Fibroblast of skin of left quadriceps (primary cell): ENCODE results near the gene ECI1.
"Not testable (repeated sequence)": the region's sequence is repeated elsewhere in the genome, so short reads cannot be mapped to it uniquely, and the experiment has no call there.

ENCODE experiments used
- DNase-seq, 2 experiments: peaks; one replicate each; pipeline ENCODE4 v3.0.0-alpha.2; 2013; ENCODE audit warnings: low read depth in 2 of 2

The ECI1 gene

GRCh38 chr16:2280461-2280860 lies 29.1 kb upstream of the ECI1 start:
- DNase-seq, result no peak

DNA sequence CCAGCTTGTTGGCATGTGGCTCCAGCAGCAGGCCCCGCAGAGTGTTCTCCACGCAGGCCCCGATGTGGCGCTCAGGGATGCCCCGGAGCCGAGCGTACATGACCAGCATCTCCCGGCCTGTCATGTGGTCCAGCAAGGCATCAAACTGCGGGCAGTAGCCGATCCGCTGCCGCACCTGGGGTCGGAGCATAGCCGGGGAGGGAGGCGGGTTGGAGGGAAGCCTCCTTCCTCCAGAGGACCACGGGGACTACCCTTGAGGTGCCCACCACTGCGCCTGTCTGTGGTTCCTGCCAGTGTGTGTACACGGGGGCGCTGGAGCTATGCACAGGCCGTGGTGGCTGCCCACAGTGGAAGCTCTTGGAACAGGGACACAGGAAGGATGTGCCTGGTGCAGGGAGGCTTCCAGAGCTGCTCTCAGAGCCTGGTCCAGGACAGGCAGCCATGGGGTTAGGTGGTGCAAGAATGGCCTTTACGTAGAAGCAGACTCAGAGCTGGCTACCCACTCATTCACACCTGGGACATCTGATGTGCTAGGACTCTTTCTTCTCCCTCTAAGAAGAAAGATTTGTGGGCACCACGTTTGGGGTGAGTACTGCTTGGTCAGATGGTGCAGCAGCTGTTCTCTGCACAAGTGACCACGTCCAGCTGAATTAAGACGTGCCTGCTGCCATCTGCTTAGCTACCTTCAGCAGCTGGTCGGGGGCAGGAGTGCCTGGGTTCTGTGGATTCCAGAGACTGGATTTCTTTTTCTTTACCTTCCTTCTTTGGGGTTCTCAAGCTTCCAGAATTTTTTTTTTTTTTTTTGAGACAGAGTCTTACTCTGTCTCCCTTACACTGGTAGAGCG lies 27.8 kb upstream of the ECI1 start:
- no peak for DNase-seq

- DNase-seq, result no peak
Observed at GRCh38 chr16:2278272-2278608, 26.9 kb upstream of the ECI1 start.

DNA sequence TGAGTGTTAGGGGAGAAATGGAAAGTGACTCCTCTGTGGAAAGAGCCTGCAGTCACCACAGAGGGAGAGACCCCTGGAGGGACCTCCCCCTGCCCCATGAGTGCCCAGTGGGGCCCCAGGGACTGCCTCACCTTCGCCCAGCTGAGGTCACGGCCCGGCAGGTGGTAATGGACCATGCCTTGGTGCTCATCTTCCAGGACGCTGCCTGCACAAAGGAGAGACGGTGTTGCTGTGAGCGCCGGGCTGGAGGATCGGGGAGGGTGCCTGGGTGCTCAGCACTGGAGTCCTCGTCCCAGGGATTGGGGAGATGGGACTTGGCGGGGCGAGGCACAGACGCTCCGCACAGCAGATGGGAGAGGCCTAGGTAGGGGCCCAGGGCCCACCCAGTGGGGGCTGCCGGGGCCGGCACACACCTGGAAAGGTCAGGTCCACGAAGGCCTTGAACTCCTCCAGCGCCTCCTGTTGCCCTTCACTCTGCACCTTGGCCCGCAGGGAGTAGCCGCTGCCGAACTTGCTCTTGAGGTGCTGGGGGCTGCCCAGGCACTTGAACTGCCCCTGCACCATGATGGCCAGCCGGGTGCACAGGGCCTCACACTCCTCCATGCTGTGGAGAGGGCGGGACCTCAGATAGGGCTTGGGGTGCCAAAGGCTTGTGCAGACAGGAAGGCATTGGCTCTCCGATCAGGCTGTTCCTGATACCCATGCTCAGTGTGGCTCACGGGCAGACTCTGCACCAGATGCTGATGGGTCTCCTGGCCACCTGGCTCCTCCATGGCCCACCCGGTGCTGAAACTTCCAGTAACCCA lies 26.3 kb upstream of the ECI1 start:
- no peak for DNase-seq

DNA sequence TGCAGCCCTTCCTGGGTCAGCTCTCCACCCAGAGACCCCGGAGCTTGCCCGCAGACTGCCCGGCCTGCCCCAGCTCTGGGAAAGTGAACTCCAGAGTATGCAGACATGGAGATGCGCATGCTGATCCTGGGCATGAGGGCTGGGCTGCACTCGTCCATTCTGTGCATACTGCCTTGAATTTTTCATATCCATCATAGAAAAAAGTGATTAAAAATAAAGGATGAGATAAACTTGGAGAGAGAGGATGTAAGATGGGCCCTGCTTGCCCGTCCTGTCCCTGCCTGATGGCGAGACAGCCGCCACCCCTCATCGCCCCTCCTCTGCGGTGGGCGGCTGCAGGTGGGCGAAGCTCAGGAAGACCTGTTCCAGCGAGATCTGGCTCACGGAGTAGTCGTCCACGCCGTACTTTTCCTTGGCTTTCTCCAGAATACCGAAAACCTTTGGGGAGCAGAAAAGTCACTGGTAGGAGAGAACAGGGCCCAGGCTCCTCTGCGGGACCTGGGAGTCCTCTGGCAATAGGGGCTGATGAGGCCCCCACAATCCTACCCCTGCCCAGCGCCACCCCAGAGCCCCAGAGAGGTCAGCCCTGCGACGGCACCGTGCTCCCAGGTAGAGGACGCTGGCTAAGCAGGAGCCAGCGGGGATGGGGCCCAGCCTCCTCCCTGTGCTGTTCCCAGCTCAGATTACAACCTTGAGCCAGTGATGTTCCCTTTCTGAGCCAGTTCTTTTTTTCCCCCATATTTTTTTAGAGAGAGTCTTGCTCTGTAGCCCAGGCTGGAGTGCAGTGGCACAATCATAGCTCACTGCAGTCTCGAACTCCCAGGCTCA lies 25.2 kb upstream of the ECI1 start:
- DNase-seq, result no peak

DNA sequence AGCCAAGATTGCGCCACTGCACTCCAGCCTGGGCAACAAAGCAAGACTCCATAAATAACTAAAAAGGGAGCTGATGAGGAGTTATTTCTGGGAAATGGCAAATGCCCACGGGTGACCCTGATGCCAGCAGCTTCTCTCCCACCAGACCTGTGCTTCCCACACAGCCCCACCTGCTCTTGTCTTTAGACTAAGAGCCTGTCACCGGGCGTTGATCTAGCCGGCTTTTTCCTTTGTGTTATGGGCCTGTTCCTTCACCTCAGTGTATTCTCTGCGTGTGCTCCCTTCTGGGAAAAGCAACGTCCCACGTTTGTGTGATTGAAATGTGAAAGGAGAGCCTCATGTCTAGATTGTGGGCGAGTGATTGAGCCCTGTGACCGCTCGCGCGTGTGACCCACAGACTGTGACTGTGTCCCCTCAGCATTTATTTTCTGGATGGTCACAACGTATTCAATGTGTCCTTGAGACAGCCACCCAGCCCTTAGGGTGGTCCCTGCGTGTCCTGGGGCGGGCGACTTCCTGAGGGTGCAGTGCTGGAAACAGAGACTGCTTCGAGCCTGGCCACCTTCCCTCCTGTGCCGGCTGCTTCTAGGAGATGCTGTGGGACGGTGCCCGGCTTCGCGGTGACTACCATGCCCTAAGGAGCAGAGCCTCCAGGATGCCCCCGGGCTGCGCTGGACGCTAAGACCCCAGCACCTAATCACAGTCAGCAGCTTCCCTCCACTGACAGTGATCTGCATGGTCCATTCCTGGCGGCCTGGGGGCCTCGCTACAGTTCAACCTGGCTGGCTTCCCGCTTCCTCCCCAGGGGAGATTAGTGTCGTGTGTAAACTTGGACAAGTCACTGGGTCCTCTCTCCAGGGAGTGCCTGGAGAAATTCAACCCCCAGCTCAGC lies 24.3 kb upstream of the ECI1 start:
- DNase-seq, result no peak

DNA sequence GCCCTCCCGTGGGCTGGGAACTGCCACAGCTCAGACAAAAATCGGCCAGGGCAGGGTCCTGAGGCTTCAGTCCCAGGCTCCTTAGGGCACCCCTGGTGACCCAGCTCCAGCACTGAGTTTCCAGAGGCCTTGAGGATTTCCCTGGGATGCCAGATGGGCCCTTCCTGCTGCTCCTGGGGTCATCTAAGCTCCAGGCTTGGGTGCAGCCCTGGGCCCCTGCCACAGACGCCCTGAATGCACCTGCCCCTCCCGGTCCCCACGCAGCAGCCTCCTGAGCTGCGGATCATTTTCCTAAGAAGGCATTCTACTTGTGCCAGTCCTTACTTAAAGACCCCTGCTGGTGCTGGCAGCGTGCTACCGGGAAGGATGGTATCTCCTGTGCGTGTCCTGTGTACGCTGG lies 22.5 kb upstream of the ECI1 start:
- no peak for DNase-seq

- DNase-seq, result no peak
Observed at GRCh38 chr16:2273484-2273883, 22.1 kb upstream of the ECI1 start.

DNA sequence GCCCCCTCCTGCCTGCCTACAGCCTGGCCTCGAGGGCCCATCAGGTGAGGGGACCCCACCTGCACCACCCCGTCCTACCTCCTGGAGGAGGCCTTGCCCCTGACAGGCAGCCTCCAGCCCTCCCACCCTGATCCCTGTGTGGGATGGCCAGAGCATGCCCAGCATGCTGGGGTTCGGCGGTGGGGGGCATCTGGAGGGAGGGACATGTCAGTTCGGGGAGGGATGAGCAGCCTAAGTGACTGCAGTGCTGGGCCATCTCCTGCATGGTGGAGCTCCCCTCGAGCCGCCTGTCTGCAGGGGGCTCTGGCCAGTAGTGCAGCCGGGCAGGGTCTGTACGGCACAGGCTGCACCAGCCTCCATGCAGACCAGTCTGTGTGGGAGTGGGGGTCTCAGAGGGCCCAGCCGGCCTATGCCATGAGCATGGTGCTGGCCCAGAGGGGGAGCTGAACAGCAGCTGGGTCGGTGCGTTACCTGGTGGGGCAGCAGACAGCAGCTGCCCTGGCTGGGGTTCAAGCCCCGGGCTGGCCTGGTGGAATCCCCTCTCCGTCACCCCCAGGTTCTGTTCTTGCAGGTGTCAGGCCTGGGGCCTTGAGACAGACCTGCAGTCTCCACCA lies 20.6 kb upstream of the ECI1 start:
- no peak for DNase-seq

DNA sequence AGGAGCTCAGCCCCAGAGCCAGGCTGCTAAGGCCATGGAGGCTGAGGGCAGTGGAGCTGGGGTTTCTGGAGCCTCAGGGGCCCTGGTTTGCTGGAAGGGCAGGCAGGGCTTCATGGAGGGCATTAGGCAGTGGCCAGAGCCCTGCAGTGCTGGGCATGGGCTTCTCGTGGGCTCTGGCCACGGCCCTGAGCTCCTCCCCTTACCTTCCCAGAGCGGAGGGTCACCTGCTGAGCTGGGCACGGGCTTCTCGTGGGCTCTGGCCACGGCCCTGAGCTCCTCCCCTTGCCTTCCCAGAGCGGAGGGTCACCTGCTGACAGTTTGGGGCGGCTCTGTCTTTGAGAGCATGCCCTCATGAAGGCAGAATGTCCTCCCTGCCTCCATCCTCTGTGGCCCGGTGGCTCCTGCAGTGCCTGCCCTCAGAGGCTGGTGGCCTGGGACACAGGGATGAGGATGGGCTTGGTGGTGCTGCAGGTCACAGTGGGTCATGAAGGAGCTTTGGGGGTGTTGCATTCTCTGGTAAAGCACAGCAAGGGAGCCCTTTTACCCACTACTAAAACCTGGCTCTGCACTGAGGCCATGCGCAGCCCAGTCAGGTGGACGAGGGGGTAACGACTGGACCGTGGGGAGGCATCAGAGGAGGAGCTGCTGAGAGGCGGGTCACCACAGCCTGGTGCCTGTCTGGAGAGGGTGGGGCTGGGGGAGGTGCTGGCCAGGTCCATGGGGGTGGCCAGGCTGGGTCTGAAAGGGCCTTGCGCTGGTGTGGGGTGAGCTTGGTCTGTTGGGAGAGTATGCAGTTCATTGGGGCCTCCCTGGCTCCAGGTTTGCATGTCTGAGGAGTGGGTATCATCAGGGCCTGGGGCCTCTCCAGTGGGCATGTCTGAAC lies 19.4 kb upstream of the ECI1 start:
- DNase-seq, result no peak

DNA sequence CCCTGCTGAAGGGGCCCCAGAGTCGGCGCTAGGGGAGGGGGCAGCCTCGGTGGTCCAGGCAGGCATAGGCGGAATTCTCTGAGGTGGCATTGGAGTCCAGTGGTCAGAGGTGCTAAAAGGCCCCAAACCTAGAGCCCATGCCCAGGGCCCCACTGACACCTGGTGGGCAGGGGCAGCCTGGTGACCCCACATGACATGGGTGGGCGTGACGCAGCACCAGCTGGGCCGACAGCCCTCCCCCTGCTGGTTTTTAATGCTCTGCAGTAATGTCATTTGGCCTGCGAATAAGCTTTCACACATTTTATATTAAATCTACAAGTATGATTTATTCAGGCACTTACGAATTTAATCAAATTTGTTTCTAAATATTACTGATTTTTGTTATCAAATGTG lies 18.7 kb upstream of the ECI1 start:
- DNase-seq, result no peak

DNA sequence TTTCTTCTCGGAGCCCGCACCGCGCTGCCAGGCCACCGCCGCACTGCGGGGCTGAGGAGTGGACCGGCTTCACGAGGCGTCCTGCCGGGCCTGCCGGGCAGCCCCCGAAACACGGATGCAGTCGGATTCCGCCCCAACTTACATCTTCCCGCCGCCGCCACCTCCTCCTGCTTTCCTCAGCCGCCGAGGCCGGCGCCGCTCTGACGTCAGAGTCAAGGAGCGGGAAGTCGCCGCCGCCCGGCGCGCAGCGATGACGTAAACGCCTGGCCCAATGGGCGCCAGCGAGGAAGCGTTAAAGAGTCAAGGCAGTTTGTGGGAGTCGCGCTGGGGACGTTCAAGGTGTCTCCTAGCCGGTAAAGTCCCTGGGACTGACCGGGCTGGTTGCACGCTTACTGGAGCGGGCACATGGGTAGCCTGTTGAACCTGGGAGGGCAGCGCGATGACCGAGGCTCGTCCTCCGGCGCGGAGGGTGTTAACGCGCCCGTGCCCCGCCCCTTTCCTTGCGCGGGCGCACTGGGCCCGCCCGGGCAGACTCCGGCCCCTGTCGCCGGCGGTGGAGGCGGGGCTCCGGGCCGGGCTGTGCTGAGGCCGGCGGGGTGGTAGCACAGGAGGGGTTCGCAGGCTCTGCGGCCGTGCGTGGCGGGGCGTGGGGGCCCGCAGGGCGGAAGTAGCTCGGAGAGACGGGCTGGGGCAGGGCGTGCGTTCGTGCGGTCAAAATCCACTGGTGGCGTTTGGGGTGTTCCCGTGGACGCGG lies 16.7 kb upstream of the ECI1 start, which contains the start of gene RNPS1:
TSS of gene RNPS1 (minus strand) at position 214 of the 754 bp plus-strand sequence. CDS start 3,483 bp downstream, outside the sequence.
- DNase-seq, result peak; percentile 90 to 92

GRCh38 chr16:2267505-2267912 lies 16.1 kb upstream of the ECI1 start:
- DNase-seq, result not testable (repeated sequence)

DNA sequence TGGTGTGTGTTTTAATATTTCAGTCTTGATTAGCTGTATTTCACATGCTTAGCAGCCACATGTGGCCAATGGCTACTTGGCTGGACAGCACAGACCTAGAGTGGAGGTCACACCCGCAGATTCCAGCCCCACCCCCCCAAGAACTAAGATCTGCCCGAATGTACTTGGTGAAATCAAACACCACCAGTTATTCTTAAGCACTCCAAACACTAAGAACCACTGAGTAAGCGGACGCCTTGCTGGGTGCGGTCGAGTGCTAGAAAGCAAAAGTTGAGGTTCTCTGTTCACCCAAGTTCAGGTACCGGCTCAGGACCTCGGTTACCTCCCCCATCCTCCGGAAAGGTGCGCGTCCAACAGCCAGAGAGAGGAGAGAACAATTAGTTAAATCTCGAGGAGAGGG lies 15.5 kb upstream of the ECI1 start:
- DNase-seq, result not testable (repeated sequence)

DNA sequence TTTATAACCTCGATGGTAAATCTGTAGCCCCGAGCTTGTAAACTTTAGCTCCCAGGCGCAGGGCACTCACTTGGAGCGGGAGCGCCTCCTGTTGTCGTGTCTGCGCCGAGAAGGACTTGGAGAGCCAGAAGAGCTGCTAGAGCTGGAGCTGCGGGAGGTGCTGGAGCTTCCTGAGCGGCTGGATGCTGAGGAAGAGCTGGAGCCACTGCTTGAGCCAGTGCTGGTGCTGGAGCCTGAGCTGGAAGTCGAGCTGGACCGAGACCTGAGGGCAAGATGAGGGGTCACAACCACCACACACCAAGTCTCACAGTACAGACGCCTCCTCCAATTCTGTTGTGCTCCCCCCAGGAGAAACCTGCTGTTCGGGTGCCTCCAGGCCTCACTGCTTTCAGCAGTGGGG lies 11.6 kb upstream of the ECI1 start:
- not testable (repeated sequence) for DNase-seq

DNA sequence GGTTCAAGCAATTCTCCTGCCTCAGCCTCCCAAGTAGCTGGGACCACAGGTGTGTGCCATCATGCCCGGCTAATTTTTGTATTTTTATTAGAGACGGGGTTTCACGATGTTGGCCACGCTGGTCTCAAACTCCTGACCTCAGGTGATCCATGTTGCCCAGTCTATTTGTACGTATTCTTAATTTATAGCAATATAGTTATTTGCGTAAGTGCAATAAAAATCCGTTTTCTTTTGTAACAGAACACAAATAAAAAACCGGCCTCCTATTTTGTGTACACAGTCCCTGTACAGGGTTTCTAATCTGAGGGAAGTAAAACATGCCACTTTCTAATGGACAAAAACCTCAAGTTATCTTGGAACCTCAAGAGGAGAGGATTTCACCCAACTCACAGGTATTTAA lies 8.9 kb upstream of the ECI1 start:
- DNase-seq, result no peak

DNA sequence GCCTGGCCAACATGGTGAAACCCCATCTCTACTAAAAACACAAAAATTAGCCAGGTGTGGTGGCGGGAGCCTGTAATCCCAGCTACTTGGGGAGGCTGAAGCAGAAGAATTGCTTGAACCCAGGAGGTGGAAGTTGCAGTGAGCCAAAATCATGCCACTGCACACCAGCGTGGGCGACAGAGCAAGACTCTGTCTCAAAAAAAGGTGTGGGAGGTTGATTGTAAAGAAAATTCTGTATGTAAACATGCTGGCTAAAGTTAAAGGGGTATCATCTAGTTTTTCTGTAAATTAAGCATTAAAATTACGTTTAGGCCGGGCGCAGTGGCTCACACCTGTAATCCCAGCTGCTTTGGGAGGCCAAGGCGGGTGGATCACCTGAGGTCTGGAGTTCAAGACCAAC lies 7.1 kb upstream of the ECI1 start:
- not testable (repeated sequence) for DNase-seq

DNA sequence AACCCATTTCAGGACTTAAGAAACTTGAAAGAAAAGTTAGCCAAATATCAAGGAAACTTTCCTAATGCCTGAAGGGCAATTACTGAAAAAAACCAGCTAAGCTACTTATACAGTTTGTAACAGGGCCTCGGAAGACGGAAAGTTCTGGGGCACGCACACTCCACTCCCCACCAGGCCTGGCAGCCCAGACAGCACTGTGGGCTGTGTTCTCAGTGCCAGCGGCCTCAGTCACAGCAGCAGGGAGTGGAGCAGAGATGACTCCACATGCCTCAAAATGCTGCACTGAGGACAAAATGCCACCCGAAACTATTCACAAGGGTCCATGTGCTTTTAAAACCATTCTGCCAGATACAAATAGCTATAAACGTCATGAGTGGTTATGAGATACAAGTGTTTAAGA lies 6.3 kb upstream of the ECI1 start:
- no peak for DNase-seq
